Urinary bladder (tissue), 4 donors: ENCODE data around the gene C1GALT1C1. TPM values are rescaled to one million over a fixed set of nuclear protein-coding genes. Genes with fewer than 3 reads are reported as not detected.

Experiments used
- DNase-seq: peaks from one replicate; pipeline ENCODE4 v3.0.0-alpha.2; 2015; ENCODE audit errors: extremely low spot score
- H3K27ac ChIP-seq: one replicate; pipeline ENCODE4 v1.5.1; 2013; ENCODE audit warnings: low read depth, mild to moderate bottlenecking, moderate library complexity
- H3K36me3 ChIP-seq: one replicate; pipeline ENCODE4 v1.6.1; 2013; ENCODE audit warnings: mild to moderate bottlenecking, moderate library complexity; ENCODE audit not compliant: insufficient read depth
- H3K4me1 ChIP-seq: one replicate; pipeline ENCODE4 v1.6.1; 2013; ENCODE audit warnings: mild to moderate bottlenecking, moderate library complexity; ENCODE audit not compliant: insufficient read depth
- H3K4me3 ChIP-seq: one replicate; pipeline ENCODE4 v1.5.1; 2013; ENCODE audit warnings: low read depth, low read length
- WGBS: extraction: QIAGEN DNeasy Blood & Tissue Kit; methylation state at CpG from one replicate; pipeline ENCODE4 v1.1.7; 2013; 5-methylcytosine and 5-hydroxymethylcytosine counted together
- polyA plus RNA-seq: library from polyadenylated mRNA; stranded (reverse); fragments of 200-250 nt; gene quantifications from one replicate; pipeline ENCODE4 v1.2.3, GENCODE V29; 2013
- total RNA-seq: library from RNA; depleted of rRNA; stranded (reverse); fragments of >200 nt; gene quantifications from one replicate; pipeline ENCODE4 v1.2.3, GENCODE V29; 2014
- donor health status: healthy with polysubstance abuse.
- donor health status: healthy.

Gene C1GALT1C1
- total and polyA plus RNA-seq, 2 donors, result 20.9 to 37.1 TPM

DNA sequence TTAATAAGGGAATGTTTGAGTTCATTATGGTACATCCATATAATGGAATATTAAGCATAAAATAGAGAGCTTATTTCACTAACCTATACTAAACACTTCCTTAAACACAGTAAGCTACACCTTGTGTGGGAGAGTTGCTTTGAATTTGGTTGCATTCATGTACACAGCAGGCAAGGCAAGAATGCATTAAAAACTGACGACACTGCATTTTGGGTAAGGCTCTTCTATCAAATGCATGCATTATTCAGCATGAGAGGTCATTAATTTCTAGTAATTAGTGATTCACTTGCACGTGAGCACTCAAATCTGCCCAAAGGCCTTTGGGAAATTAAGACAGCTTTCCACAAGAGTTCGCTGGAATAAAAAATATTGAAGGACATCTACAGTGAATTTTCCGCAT, 8.8 kb upstream of the C1GALT1C1 start:
- H3K27ac ChIP-seq, result no peak overlapping the region
- WGBS, result 86% methylated on average over 4 of the region's 4 CpGs
- no peaks in the 10 kb centered on the region for H3K36me3 ChIP-seq
- H3K4me1 ChIP-seq, result no peaks in the 10 kb centered on the region
- no peak for DNase-seq
- no peak overlapping the region for H3K4me3 ChIP-seq

GRCh38 chrX:120625371-120625770, 4.5 kb downstream of the C1GALT1C1 start:
- 75% methylated on average over 2 of the region's 2 CpGs for WGBS
- Histone ChIP-seq H3K27ac (no peak overlapping the region), H3K36me3 (no peaks in the 10 kb centered on the region), H3K4me3 (no peak overlapping the region), H3K4me1 (no peaks in the 10 kb centered on the region)
- DNase-seq, result no peak

GRCh38 chrX:120617996-120618630, 11.7 kb downstream of the C1GALT1C1 start:
- no peak overlapping the region for H3K27ac ChIP-seq
- no peak for DNase-seq
- H3K4me1 ChIP-seq, result no peaks in the 10 kb centered on the region
- no peaks in the 10 kb centered on the region for H3K36me3 ChIP-seq
- WGBS, result 65% methylated on average over 5 of the region's 5 CpGs
- no peak overlapping the region for H3K4me3 ChIP-seq

GRCh38 chrX:120614816-120615215, 15.0 kb downstream of the C1GALT1C1 start:
- Histone ChIP-seq H3K4me3 (no peak overlapping the region), H3K36me3 (peaks cover 2% of the 10 kb centered on the region), H3K4me1 (no peaks in the 10 kb centered on the region), H3K27ac (no peak overlapping the region)
- DNase-seq, result no peak

DNA sequence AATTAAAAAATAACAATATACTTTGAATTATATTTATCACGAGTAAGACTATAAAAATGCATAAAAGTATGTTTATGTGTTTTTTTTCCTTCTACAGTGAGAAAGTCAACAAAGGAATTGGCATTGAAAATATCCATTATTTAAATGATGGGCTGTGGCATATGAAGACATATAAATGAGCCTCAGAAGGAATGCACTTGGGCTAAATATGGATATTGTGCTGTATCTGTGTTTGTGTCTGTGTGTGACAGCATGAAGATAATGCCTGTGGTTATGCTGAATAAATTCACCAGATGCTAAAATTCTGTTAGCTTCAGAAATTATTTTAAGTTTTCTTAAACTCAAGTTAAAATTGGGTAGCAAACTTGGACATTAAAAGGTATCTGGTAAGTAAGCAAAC, 17.8 kb downstream of the C1GALT1C1 start:
- 82% methylated on average over 1 of the region's 1 CpG for WGBS
- no peak for DNase-seq
- Histone ChIP-seq H3K4me1 (no peaks in the 10 kb centered on the region), H3K36me3 (peaks cover 2% of the 10 kb centered on the region), H3K4me3 (no peak overlapping the region), H3K27ac (no peak overlapping the region)

GRCh38 chrX:120604361-120604782, 25.5 kb downstream of the C1GALT1C1 start:
- Histone ChIP-seq H3K4me1 (no peaks in the 10 kb centered on the region), H3K36me3 (no peaks in the 10 kb centered on the region), H3K27ac (peak overlapping the region; percentile 57), H3K4me3 (peak overlapping the region; percentile 63)
- no peak for DNase-seq
- 0% methylated on average over 5 of the region's 5 CpGs for WGBS

DNA sequence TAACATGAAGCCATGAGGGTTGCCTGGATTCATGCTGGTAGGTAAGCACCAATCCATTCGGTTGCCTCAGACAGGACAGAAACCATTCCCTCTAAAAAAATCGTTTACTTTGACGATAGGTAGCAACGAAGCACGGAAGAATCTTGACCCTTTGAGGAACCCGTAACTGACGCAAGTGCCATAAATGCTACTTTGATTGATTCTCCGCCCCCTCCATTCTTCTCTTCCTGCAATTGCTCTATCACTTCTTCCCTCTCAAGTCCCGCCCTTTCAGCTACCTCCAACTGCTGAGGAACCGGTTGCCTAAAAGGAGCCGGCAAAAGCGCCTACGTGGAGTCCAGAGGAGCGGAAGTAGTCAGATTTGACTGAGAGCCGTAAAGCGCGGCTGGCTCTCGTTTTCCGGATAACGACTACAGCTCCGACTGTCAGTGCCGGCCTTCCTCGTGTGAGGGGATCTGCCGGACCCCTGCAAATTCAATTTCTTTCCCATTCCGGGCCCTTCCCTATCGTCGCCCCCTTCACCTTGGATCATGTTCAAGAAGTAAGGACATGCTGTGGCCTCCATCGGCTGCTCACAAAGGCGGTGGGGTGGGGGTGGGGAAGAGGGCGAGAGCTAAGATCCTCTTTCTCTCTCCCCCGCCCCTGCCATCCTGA, 26.0 kb downstream of the C1GALT1C1 start, which contains the start of gene MCTS1:
MCTS1 (plus strand) TSS at position 395 of the 654 bp plus-strand sequence; CDS start at position 531, 136 bp downstream.
- H3K27ac ChIP-seq, result peak within 1 kb of the TSS; percentile 57
- under 1% methylated on average over 31 of the region's 31 CpGs for WGBS
- no peaks in the 10 kb centered on the region for H3K4me1 ChIP-seq
- no peaks in the 10 kb centered on the region for H3K36me3 ChIP-seq
- DNase-seq, result peak; percentile 87
- H3K4me3 ChIP-seq, result peak within 1 kb of the TSS; percentile 63

DNA sequence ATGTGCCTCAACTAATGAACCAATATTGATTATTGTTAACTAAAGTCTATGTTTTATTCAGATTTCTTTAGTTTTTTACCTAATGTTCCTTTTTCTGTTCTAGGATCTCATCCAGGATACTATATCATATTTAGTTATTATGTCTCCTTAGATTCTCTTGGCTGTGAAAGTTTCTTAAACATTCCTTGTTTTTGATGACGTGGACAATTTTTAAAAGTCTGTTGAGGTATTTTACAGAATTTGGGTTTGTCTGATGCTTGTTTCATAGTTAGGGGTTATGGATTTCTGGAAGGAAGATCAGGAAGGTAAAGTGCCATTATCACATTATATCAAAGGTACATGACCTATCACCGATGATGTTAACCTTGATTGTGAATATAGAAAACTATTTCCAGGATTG, 44.2 kb downstream of the C1GALT1C1 start:
- DNase-seq, result no peak
- H3K4me3 ChIP-seq, result no peak overlapping the region
- 91% methylated on average over 2 of the region's 2 CpGs for WGBS

More for the DNA sequence above, 44.2 kb downstream of the C1GALT1C1 start:
- no peaks in the 10 kb centered on the region for H3K4me1 ChIP-seq
- no peak overlapping the region for H3K27ac ChIP-seq
- no peaks in the 10 kb centered on the region for H3K36me3 ChIP-seq

Other genes starting within 250 kb of the C1GALT1C1 start
- gene LAMP2, start 160.8 kb downstream of the C1GALT1C1 start, total RNA-seq, result 106 TPM
- gene LAMP2, start 160.8 kb downstream of the C1GALT1C1 start, polyA plus RNA-seq, result 76.9 TPM
- gene CUL4B, start 69.1 kb downstream of the C1GALT1C1 start, total RNA-seq, result 70.6 TPM
- 25.6 TPM for gene CUL4B, start 69.1 kb downstream of the C1GALT1C1 start, polyA plus RNA-seq
- gene MCTS1, start 26.0 kb downstream of the C1GALT1C1 start, total RNA-seq, result 44.1 TPM
- gene MCTS1, start 26.0 kb downstream of the C1GALT1C1 start, polyA plus RNA-seq, result 30.0 TPM
- not detected for gene CT47B1, start 245.8 kb upstream of the C1GALT1C1 start, total RNA-seq
- gene CT47B1, start 245.8 kb upstream of the C1GALT1C1 start, polyA plus RNA-seq, result not detected